Left kidney (tissue), 2 donors: Measurements from ENCODE around the gene TMEM151B. TPM values are rescaled to one million over a fixed set of nuclear protein-coding genes. Genes with fewer than 3 reads are reported as not detected.
"Not testable (repeated sequence)": the region's sequence is repeated elsewhere in the genome, so short reads cannot be mapped to it uniquely, and the experiment has no call there.

Experiments
- DNase-seq: peaks from one replicate; pipeline ENCODE4 v3.0.0-alpha.2; 2013
- polyA plus RNA-seq: library from polyadenylated mRNA; unstranded; fragments of 120-200 nt; gene quantifications from one replicate; pipeline ENCODE4 v1.2.1, GENCODE V29; 2013; ENCODE audit not compliant: insufficient read length

Gene TMEM151B
- polyA plus RNA-seq, 1 donor: 0.88 TPM

DNA sequence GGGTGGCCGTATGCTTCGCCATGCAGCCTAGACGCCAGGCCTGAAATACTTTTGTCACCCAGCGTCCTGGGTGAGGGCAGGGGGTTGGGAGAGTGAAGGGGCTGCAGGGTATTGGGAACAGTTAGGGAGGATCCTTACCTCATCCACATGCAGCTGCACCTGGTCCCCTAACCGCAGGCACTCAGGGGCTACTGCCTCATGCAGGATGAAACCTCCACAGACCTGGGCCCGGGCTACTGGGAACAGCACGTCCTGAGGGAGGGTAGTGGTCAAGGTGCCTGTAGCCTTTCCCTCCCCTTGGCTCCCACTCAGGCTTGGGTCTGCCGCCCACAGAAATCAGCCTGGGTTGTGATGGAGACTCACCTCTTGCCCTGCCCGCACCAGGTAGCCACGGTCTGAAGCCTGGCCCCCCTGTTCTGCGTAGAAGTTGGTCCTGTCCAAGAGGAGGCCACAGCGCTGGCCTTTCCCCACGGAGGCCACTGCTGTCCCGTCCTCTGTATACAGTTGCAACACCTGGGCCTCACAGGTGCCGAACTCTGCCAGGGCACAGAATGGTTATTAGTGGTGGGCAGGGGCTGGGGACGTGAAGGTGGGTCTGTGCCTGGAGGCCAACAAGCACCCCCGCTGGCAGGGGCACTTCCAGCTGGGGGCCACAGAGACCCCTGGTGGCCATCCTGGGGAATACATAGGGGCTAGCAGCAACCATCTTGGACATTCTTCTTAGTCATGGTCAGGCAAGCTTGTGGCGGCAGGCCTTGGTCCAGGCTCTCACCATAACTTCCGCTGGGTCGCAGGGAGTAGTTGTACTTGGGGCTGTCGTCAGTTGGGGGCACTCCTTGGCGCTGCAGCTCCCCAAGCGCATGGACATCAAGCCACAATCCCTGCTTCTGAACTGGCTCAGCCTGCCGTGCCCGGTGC, 34.3 kb downstream of the TMEM151B start:
- no peak for DNase-seq

DNA sequence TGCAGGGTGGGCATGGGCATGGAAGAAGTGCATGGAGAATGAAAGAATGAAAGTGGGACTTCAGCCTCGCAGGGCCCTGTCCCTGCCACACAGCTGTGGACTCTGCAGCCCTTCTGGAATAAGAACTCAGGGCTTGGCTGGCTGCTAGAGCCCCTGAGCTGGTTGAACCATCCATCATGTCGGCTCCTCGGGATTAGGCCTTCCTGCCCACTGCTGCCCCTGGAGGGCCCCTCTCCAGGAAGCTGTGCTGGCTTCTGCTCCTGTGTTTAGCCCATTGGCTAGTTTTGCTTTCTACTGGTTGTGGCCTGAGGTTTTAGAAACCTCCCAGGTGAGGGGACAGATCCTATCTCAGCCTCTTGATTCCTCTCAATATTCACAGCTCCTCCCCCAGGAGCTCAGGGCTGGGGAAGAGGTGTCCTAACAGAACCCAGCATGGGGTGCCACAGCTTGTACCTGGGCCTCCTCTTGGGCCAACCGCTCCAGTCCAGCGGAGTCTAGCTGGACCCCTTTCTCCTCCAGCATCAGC, 35.0 kb downstream of the TMEM151B start:
- DNase-seq: no peak

DNA sequence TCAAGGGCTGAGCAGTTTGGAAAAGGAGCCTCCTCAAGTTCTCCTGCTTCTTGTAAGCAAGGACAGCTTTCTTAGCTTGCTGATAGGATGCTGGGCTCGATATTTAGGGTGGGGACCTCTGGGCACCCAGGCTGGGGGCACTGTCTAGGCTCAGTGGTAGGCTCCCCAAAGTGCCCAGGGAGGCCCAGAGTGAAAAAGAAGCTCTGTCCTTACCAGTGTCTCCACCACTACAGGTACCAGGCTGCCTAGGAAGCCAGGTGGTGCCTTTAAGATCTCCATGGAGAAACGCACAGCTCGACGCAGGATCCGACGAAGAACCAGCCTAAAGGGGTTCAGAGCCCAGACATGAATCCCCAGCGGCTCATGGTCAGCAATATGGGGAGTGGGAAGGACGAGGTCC, 36.5 kb downstream of the TMEM151B start:
- no peak for DNase-seq

DNA sequence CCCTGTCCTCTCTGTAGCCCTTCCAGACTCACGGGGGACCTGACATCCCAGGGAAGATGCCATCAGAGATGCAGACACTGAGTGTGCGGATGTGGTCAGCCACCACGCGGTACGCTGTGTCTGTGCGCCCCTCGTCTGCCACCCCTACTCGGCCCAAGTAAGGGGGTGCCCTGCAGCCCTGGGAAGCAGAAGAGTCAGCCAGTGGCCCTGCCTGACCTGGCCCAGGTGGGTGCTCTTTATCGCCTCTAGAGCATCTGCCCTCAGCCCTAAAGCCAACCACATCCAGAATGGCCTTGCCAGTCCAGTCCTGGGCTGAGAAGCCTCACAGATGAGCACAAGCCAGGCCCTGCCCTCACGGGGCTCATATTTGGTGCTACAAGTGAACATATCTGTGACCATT, 37.0 kb downstream of the TMEM151B start:
- DNase-seq: no peak

DNA sequence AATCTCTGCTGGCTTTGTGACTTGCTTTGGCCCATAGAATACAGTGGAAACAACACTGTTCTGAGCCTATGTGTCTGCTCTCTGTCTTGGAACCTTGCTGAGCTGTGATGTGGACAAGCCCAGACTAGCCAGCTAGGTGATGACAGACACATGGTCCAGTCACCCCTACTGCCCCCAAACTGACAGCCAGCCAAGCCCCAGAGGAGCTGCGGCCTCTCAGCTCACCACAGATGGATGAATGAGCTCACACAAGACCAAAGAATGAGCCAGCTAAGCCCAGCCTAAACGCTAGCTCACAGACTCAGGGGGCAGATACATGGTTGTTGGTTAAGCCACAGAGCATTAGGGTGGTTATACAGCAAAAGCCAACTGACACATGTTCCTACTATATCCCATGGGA, 38.8 kb downstream of the TMEM151B start:
- DNase-seq: no peak

DNA sequence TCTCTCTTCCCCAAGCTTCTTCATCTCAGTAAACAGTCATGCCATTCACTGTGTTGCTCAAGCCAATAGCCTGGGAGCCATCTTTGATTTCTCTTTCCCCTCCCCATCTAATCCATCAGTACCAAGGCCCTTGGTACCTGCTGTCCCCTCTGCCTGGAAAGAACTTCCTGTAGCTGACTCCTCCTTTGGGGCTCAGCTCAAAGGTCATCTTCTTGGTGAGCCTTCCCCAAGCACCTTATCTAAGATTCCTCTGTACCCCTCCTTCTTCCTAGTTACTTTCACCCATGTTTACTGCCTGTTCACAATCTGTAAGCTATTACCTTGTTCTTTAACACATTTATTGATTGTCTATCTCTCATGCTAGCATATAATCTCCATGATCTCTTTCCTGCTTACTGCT, 39.4 kb downstream of the TMEM151B start:
- DNase-seq: no peak

DNA sequence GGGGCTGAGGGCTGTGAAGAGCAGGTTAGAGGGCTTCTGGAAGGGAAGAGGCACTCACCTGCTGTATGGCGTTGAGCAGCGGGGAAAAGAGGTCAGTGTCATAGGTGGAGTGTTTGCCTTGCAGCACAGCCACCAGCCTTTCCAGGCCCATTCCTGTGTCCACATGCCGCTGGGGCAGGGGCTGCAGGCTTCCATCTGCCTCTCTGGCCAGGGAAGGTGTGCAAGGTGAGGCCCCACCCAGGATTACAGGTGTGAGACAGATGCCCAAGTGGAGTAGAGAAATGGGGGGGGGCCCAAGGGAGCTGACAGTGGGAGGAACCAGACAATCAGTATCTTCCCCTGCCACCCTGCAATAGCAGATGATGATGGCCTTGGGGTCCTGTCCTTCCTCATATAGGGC, 40.0 kb downstream of the TMEM151B start:
- DNase-seq: no peak

DNA sequence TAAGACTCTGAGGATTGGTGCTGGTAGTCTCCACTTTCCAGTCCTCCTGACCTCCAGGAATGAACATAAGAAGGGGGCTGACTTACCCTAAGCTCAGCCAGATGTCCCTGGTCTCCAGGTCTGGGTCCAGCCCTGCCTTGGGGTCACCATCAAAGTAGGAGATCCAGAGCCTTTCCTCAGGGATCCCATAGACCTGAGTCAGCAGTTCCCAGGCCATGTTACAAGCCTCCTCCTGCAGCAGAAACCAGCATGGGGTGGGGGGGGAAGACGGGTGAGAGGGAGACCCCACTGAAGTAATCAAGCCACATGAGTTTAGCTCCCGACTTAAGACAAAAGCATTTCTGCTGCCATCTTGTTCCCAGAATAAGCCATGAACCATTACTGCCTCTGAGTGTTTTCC, 41.1 kb downstream of the TMEM151B start:
- no peak for DNase-seq

DNA sequence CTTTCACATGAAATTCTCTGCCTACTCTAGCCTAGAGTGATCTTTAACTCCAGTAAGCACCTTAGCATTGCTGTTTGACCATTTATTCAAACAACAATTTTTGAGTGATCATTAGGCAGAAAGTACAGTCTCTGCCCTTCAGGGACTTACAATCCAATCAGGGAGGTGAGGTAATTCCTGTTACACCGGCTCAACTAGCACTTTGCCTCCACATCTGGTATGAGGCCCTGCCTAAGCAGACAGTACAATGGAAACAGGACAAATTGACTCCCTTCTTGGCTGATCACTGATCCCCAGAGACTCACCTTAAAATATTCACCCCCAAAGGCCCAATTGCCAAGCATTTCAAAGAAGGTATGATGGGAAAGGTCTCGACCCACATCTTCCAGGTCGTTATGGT, 41.5 kb downstream of the TMEM151B start:
- DNase-seq: no peak

DNA sequence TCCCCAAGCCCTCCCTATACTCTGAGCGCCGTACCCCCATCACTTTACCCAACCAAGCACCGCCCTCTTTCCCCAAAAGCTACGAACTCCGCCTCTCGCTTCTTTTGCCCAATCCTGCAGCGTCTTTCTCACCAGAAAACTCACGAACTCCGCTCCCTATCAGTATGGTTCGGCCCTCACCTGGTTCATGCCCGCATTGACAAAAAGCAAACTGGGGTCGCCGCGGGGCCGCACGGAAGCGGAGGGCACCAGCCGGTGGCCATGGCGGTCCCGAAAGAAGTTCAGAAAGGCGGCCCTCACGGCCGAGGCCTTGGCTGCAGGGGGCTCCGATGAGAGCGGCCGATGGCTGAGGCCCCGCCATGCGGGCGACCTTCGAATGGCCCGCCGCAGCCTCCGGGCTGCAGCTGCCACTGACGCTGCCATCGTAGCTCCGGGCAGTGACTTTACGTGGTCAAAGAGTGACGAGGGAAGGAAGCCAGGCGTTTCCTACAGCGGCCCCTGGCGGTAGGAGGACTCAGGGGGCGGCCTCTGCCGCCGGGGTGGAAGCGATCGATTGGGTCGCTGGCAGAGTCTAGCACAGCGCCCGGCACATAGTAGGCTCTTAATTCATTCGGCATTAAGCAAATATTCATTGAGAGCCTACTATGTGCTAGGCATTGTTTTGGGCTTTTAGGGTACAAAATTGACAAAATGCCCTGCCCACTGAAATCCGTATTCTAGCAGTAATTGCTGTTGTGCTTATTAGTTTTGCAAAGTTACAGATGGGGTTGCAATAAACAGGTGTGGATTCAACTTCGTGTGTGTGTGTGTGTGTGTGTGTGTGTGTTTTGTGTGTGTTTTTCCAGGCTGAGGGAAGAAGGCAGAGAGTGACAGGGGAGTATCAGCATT, 42.9 kb downstream of the TMEM151B start, which contains the start of gene AARS2:
Gene AARS2 (minus strand): TSS at position 447 of the 888 bp plus-strand sequence. CDS start 24 bp downstream, at position 423.
- peak; percentile 85 for DNase-seq

DNA sequence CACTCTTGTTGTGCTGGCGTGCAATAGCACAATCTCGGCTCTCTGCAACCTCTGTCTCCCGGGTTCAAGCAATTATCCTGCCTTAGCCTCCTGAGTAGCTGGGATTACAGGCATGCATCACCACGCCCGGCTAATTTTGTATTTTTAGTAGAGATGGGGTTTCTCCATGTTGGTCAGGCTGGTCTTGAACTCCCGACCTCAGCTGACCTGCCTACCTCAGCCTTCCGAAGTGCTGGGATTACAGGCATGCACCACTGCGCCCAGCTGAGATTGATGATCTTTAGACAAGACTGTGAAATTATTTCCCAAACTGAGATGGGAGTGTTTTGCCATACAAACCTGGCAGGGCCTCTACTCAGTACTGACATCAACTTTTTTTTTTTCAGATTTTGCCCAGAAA, 44.4 kb downstream of the TMEM151B start:
- not testable (repeated sequence) for DNase-seq

DNA sequence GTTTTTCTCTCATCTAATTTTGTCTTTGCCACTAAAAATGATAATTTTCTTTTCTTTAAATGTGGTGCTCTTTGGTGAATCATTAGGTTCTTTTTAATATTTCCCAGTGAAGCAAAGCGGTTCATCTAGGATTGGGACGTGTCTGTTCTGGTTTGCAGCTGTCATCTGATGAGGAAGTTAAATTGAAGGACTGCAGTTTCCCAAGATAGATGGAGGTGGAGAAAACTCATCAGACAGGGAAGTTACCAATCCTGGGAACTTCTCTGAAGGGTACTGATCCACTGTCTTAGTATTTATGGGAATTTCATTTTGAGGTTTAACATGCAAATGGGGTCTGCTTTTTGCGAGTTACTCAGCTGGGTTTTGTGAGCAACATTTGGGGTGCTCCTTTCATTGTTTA, 45.3 kb downstream of the TMEM151B start:
- no peak for DNase-seq

DNA sequence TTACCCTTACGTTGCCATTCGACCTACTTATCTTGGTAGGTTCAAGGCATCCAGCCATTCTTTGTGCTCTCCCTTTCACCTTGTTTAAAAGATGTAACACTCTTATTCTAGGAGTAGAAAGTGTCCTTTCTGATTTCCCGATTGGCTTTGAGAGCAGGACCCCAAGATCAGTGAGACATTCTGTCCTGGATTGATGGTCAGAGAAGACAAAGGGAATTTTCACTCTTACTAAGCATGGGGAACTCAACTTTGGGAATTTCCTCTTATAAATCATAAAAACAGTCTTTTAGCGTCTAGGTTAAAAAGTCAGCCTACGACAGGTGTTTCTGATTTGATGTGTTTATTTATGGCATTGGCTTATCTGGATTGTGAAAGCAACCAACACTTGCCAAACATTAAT, 45.7 kb downstream of the TMEM151B start:
- DNase-seq: no peak

DNA sequence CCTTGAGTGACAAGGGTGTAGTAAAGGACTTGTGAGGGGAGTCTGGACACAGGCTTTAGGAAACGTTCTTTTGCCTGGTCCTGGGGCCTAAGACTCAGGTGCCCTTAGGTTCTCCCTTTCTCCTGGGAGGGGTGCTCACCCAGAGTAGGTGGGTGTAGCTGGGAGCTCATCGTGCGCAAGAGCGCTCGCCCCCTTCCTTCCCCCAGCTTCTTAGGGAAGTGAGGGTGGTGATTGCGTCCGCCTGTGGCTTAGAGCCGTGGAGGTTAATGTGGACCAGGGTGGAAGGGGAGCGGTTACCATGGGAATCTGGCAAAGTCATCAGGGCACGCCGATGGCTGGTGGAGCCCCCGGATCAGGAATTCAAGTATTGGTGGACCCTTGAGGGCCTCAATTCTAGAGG, 46.2 kb downstream of the TMEM151B start:
- DNase-seq: no peak

DNA sequence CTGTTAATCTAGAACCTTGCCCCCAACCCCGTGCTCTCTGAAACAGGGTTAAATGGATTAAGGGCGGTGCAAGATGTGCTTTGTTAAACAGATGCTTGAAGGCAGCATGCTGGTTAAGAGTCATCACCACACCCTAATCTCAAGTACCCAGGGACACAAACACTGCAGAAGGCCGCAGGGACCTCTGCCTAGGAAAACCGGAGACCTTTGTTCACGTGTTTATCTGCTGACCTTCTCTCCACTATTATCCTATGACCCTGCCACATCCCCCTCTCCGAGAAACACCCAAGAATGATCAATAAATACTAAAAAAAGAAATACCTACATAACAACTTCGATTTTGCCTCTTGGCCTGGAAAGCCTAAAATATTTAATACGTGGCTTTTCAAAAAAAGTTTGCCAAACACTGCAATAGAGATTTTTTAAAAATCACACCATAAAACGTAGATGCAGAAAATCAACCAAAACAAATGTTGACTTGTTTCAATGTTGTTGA, 46.9 kb downstream of the TMEM151B start:
- not testable (repeated sequence) for DNase-seq

DNA sequence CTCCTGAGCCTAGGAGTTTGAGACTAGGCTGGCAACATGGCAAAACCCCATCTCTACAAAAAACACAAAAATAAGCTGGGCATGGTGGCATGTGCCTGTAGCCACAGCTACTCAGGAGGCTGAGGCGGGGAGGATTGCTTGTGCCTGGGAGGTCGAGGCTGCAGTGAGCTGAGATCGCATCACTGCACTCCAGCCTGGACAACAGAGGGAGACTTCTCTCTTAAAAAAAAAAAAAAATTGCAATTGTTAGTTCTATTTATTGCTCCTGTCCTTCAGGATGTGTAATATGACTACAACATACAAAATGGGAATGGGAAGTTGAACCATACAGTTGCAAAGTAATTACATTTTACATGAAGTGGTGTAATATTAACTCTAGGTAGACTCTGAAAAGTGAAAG, 51.0 kb downstream of the TMEM151B start:
- no peak for DNase-seq

DNA sequence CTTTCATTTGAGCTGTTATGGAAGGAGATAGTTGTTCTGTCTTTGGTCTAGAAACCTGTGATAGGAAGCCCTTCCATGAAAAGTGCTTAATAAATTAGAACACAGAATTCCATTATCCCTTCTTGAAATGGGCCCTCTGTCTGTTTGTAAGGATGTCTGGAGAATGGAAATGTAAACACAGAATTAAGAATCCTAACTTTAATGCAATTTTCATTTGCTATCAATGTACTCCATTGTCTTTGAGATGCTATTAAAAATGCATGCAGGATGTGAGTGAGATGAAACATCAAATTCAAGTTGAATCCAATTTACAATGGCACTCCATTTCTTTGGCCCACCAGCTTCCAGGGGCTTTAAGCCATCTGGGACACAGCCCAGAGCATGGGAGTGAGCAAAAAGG, 56.8 kb downstream of the TMEM151B start:
- no peak for DNase-seq

DNA sequence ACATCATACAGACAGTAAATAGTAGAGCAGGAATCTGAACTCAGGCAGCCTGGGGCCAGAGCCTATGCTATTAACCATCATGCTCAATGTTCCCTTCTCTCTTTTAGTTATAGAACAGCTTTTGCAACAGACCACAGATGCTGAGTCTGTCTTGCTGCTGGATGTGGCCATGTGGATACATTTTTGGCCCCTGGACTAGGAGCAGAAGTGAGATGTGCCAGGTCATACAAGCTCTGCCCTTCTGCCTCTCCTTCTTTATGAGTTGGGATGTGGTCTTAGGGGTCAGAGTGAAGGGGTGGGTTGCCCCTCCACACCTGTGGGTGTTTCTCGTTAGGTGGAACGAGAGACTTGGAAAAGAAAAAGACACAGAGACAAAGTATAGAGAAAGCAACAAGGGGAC, 57.5 kb downstream of the TMEM151B start:
- DNase-seq: no peak

DNA sequence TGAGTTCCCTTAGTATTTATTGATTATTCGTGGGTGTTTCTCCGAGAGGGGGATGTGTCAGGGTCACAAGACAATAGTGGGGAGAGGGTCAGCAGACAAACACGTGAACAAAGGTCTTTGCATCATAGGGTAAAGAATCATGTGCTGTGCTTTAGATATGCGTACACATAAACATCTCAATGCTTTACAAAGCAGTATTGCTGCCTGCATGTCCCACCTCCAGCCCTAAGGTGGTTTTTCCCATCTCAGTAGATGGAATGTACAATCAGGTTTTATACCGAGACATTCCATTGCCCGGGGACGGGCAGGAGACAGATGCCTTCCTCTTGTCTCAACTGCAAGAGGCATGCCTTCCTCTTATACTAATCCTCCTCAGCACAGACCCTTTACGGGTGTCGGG, 58.0 kb downstream of the TMEM151B start:
- DNase-seq: not testable (repeated sequence)

DNA sequence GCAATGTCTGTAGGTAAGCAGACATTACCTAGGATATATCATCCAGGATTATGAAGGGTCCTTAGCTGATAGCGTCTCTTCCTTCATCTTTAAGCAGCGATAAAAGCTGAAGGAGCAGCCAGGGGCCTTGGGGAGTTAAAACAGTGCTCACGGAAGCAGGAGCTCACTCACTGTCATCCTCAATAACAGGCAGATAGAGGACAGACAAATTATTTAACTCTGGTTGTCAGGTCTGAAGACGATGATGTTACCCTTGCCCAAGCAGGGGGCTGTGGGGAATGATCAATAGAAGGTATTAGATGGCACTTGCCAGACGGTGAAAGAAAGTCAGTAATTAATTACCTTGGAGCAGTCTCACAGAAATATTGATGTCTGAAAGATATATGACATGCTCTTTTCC, 59.6 kb downstream of the TMEM151B start:
- DNase-seq: no peak

DNA sequence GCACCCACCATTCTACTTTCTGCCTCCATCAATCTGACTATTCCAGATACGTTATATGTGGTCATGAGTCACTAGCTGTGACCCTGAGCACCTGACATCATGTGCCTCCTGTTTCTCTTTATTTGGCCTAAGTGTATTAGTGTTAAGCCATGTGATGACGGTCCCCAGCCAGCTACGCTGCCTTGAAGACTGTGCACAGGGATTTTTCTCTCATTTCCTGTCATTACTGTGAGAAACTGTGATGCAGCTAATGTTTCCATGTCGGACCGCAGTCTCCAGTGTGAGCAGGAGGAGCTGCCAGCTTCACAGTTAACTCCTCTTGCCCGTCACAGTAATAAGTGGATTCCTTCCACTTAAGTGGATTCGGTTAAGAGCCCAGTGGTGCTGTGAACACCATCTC, 62.3 kb downstream of the TMEM151B start:
- DNase-seq: no peak

DNA sequence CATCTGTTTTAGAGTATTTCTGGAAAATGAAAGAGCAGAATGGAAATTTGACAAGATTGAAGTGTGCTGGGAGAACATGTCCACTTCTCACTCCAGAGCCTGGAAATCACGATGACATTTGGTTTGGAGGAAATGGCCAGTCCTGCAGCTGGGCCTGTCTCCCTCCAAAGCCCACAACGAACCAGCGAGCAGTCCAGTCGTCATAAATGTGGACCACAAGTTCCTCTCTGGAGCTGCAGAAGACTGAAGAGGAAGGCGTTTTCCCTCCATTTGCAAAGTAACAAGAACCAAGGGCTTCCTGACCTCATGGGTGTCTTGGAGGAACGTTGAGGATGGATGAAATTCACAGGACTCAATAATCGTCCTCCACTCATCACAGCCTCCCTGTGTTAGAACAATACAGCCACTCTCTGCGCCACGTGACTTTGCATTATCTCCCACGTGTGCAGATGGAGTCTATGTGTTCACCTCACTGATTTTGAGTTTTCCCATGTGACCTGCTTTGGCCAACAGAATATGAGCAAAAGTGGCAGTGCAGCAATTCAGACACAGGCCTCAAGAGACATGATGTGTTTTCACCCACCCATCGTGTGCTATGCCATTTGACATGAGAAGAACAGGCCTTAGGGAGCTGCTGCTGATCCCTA, 63.1 kb downstream of the TMEM151B start:
- no peak for DNase-seq
